Calu3 (cell line): ENCODE results near the gene MLPH. TPM values are rescaled to one million over a fixed set of nuclear protein-coding genes. Genes with fewer than 3 reads are reported as not detected.

Experiments
- BruUV-seq: library from RNA; stranded (reverse); fragments of 400-500 nt; replicated peaks from 2 replicates; lab custom pipeline; 2021; lab: Mats Ljungman, UMichigan
- CTCF ChIA-PET: fragments of 300-600 bp; sonication (Branson Sonifier 250); formaldehyde crosslinking; loops from one replicate; lab custom pipeline; 2022; ENCODE audit warnings: antibody characterized with exemption; lab: Charles Lee
- DNase-seq: peaks from one replicate; pipeline ENCODE4 v3.0.0; 2022
- H3K27ac Mint-ChIP-seq: one replicate; pipeline ENCODE4 v1.8.0; 2022; ENCODE audit warnings: mixed read lengths; ENCODE audit not compliant: unreplicated experiment
- H3K27me3 Mint-ChIP-seq: one replicate; pipeline ENCODE4 v1.8.0; 2022; ENCODE audit warnings: mixed read lengths; ENCODE audit not compliant: unreplicated experiment
- H3K36me3 Mint-ChIP-seq: one replicate; pipeline ENCODE4 v1.8.0; 2022; ENCODE audit warnings: mild to moderate bottlenecking, moderate library complexity, mixed read lengths; ENCODE audit not compliant: insufficient read depth, unreplicated experiment
- H3K4me1 Mint-ChIP-seq: one replicate; pipeline ENCODE4 v1.8.0; 2022; ENCODE audit warnings: mild to moderate bottlenecking, low read depth, mixed read lengths; ENCODE audit not compliant: unreplicated experiment
- H3K4me3 Mint-ChIP-seq: one replicate; pipeline ENCODE4 v1.8.0; 2022; ENCODE audit warnings: mild to moderate bottlenecking, low read depth, moderate library complexity, mixed read lengths; ENCODE audit not compliant: unreplicated experiment
- H3K9me3 Mint-ChIP-seq: one replicate; pipeline ENCODE4 v1.8.0; 2022; ENCODE audit warnings: low read depth, mixed read lengths; ENCODE audit not compliant: unreplicated experiment
- intact Hi-C: fragments of 100-400 bp; cut with micrococcal nuclease; formaldehyde crosslinking; loops from one replicate; pipeline ENCODE4 v1.10.0; 2022; ENCODE audit not compliant: unreplicated experiment
- total RNA-seq: library from RNA; stranded (reverse); gene quantifications from 2 replicates; pipeline ENCODE4 v1.2.3, GENCODE V29; 2022
- TF ChIP-seq, protein P1 (sequence below): fragments of 200-600 bp; IDR thresholded peaks from one replicate; pipeline ENCODE4 v1.8.0; 2022; ENCODE audit warnings: antibody characterized with exemption; ENCODE audit not compliant: unreplicated experiment

The MLPH gene
- total RNA-seq, 1 experiment from 2014 or later: 39.8 TPM

DNA sequence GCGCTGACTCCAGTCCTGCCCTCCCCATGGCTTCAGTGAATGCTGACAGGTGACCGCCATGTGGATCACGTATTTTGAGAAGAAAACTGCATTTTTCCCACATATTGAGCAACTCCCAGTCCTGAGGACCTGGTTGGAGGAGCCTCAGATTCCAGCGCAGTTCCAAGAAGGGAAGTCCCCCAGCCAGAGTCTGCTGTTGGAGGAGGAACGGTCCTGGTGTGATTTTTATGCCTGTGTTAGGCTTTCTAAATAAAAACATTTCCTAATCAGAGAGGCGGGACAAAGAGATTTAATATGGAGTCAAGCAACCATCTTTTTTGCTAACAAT lies 40.7 kb upstream of the MLPH start:
- Mint-ChIP-seq H3K9me3 (no peaks in the 10 kb centered on the region), H3K4me1 (peaks cover 12% of the 10 kb centered on the region), H3K27ac (no peak overlapping the region), H3K4me3 (no peak overlapping the region), H3K36me3 (no peaks in the 10 kb centered on the region), H3K27me3 (peaks cover 91% of the 10 kb centered on the region)
- intact Hi-C loops: no loop called here
- no peak for DNase-seq
- TF ChIP-seq, protein P1, sequence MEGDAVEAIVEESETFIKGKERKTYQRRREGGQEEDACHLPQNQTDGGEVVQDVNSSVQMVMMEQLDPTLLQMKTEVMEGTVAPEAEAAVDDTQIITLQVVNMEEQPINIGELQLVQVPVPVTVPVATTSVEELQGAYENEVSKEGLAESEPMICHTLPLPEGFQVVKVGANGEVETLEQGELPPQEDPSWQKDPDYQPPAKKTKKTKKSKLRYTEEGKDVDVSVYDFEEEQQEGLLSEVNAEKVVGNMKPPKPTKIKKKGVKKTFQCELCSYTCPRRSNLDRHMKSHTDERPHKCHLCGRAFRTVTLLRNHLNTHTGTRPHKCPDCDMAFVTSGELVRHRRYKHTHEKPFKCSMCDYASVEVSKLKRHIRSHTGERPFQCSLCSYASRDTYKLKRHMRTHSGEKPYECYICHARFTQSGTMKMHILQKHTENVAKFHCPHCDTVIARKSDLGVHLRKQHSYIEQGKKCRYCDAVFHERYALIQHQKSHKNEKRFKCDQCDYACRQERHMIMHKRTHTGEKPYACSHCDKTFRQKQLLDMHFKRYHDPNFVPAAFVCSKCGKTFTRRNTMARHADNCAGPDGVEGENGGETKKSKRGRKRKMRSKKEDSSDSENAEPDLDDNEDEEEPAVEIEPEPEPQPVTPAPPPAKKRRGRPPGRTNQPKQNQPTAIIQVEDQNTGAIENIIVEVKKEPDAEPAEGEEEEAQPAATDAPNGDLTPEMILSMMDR: no peak
- CTCF ChIA-PET: no interaction called here
- BruUV-seq: no TSS peak

DNA sequence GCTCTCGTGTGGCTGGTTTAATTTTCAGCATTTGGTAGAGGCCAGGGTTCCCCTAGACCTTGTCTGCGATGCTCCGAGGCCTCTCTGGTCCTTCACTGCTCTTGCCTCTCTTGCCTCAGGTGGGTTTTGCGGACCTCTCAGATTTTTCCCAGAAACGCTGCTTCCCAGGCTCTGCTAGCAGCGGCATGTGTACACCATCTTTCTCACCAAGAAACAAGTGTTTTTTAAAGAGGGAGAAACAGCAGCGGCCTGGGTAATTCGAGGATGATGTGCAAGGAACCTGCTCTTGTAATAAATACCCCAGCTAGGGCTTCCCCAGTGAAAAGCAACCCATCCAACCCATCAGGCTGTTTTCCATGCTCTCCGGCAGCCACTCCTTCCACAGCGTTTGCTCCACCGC lies 39.6 kb upstream of the MLPH start:
- H3K9me3 Mint-ChIP-seq: no peaks in the 10 kb centered on the region
- CTCF ChIA-PET: no interaction called here
- intact Hi-C loops: no loop called here

DNA sequence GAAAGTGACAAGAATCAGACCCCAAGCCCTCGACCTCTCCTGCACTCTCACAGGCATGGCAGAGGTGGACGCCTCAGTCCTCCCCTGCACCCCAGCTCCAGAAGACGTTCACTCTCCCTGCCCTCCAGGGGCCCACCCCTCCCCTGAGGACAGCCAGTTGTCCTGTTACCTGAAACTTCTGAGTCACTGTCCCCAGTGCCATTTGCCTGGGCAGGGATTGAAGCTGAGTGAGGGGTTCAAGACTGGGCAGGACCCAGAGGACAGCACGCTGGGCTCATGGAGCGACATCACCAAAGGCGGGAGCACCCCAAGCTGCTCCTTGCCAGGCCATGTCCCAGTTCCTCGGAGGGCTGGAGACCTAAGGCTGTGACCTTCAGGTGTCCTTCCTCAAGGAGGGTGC lies 38.9 kb upstream of the MLPH start:
- intact Hi-C loops: no loop called here
- no TSS peak for BruUV-seq
- peaks cover 12% of the 10 kb centered on the region for H3K4me1 Mint-ChIP-seq
- H3K4me3 Mint-ChIP-seq: no peak overlapping the region
- H3K9me3 Mint-ChIP-seq: no peaks in the 10 kb centered on the region
- CTCF ChIA-PET: no interaction called here
- TF ChIP-seq, protein P1: no peak
- H3K27ac Mint-ChIP-seq: no peak overlapping the region
- peaks cover 91% of the 10 kb centered on the region for H3K27me3 Mint-ChIP-seq
- H3K36me3 Mint-ChIP-seq: no peaks in the 10 kb centered on the region
- no peak for DNase-seq

More for the DNA sequence above, 39.6 kb upstream of the MLPH start:
- H3K36me3 Mint-ChIP-seq: no peaks in the 10 kb centered on the region
- no peak for DNase-seq
- TF ChIP-seq, protein P1: no peak
- H3K27ac Mint-ChIP-seq: no peak overlapping the region
- peaks cover 12% of the 10 kb centered on the region for H3K4me1 Mint-ChIP-seq
- H3K27me3 Mint-ChIP-seq: peaks cover 91% of the 10 kb centered on the region
- BruUV-seq: no TSS peak
- H3K4me3 Mint-ChIP-seq: no peak overlapping the region

DNA sequence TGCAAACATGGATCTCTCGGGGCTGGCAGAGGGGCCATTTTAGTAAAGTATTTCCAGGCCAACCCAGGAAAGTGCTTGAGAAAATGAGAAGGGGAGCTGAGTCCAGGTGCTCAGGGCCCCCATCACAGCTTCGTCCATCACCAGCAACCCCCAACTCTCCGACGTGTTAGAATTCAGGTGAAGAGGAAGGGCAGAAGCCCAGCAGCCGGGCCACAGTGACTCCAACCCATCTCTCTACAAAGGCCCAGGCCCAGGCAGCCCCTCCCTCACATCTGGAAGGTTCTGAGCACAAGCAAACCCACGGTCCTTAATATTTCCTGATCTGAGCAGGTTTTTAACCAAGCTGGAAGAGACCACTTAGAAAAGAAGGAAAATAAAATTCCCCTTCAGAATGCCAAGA lies 38.4 kb upstream of the MLPH start:
- DNase-seq: no peak

More for the DNA sequence above, 38.4 kb upstream of the MLPH start:
- H3K4me1 Mint-ChIP-seq: peaks cover 12% of the 10 kb centered on the region
- intact Hi-C loops: no loop called here
- TF ChIP-seq, protein P1: no peak
- no peak overlapping the region for H3K4me3 Mint-ChIP-seq
- no peaks in the 10 kb centered on the region for H3K9me3 Mint-ChIP-seq
- no peak overlapping the region for H3K27ac Mint-ChIP-seq
- CTCF ChIA-PET: no interaction called here
- H3K27me3 Mint-ChIP-seq: peaks cover 91% of the 10 kb centered on the region
- no peaks in the 10 kb centered on the region for H3K36me3 Mint-ChIP-seq
- no TSS peak for BruUV-seq
